Lower leg skin (tissue), 4 donors: ENCODE results near the gene SNAI3. TPM values are rescaled to one million over a fixed set of nuclear protein-coding genes. Genes with fewer than 3 reads are reported as not detected.

Source experiments
- DNase-seq, 2 donors: peaks; one replicate each; pipeline ENCODE4 v3.0.0-alpha.2; 2019; ENCODE audit warnings: low spot score in 2 of 2
- H3K4me3 ChIP-seq: fragments of 200-600 bp; sonication (generic); 2 replicates; pipeline ENCODE4 v1.5.1; 2017; ENCODE audit warnings: mild to moderate bottlenecking, low read depth; ENCODE audit not compliant: poor library complexity, severe bottlenecking
- CTCF ChIP-seq, 3 donors: fragments of 450-650 bp; IDR thresholded peaks; one replicate each; pipeline ENCODE4 v1.5.1; 2016; ENCODE audit warnings: antibody characterized with exemption in 3 of 3, mild to moderate bottlenecking in 3 of 3, moderate library complexity in 2 of 3
- POLR2A ChIP-seq, 2 donors: fragments of 450-650 bp; IDR thresholded peaks; one replicate each; pipeline ENCODE4 v1.6.1; 2016 to 2017; ENCODE audit warnings: antibody characterized with exemption in 2 of 2, mild to moderate bottlenecking in 1 of 2, moderate library complexity in 1 of 2
- WGBS, 2 donors: methylation state at CpG; one replicate each; pipeline ENCODE4 v1.1.5; 2018; 5-methylcytosine and 5-hydroxymethylcytosine counted together
- intact Hi-C: fragments of 100-400 bp; cut with DNase I; formaldehyde crosslinking; loops from one replicate; pipeline ENCODE4 v1.15.0; 2023; ENCODE audit warnings: low total_unique reads
- total RNA-seq, 4 donors: library from RNA; depleted of rRNA; stranded (reverse); fragments of >200 nt; gene quantifications; one replicate each; pipeline ENCODE4 v1.1.0, GENCODE V29; 2016

Gene SNAI3
- total RNA-seq, 4 donors from 2014 or later: 0.17 to 0.81 (median 0.29) TPM

DNA sequence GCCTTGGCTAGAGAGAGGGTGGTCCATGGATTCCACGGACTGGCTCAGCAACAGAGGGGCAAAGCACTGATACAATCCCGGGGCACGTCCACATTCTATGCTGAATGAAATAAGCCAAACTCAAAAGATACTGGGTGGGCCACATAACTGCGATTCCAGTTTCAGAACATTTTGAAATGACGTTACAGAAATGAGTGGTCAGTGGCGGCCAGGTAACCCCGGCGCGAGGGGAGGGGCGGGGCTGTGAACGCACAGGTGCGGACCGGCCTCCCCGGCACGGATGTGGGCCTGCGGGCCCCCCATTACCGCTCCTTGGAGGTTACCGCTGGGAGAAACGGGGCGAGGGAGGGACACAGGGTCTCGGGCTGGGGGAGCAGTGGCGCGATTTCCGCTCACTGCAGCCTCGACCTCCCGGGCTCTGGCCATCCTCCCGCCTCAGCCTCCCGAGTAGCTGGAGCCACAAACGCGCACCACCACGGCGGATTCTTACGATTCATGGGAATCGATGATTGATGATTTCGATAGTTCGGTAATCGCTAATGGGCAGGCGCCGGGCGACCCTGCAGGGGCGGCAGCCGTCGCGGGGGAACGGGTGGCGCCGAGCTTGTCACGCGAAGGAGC lies 24.0 kb downstream of the SNAI3 start:
- 2 to 3% methylated on average over 41 to 46 of the region's 49 CpGs for WGBS, 2 donors
- DNase-seq: peak in 1 of 2 donors; percentile 86
- intact Hi-C loops: no loop called here
- no peak for TF ChIP-seq CTCF (IDR thresholded peaks at IDR 0.05)
- no peak for TF ChIP-seq POLR2A (IDR thresholded peaks at IDR 0.05)
- H3K4me3 ChIP-seq: peak overlapping the region; percentile 63

DNA sequence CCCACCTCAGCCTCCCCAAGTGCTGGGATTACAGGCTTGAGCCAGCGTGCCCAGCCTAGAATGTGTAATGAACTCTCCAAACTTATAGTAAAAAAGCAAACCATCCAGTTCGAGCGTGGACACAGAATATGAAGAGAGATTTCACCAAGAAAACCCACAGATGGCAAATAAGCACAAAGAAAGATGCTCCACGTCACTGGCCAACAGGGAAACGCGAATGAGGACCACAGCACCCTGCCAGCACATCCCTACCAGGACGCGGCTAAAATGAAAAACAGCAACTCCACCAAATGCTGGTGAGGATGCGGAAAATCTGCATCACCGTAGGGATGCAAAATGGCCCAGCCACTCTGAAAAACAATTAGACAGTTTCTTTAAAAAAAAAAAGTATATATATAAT lies 24.8 kb downstream of the SNAI3 start:
- TF ChIP-seq POLR2A (IDR thresholded peaks at IDR 0.05) (no peak), CTCF (IDR thresholded peaks at IDR 0.05) (no peak)
- no peak for DNase-seq
- 70 to 75% methylated on average over 10 of the region's 10 CpGs for WGBS, 2 donors
- no peak overlapping the region for H3K4me3 ChIP-seq
- intact Hi-C loops: no loop called here

DNA sequence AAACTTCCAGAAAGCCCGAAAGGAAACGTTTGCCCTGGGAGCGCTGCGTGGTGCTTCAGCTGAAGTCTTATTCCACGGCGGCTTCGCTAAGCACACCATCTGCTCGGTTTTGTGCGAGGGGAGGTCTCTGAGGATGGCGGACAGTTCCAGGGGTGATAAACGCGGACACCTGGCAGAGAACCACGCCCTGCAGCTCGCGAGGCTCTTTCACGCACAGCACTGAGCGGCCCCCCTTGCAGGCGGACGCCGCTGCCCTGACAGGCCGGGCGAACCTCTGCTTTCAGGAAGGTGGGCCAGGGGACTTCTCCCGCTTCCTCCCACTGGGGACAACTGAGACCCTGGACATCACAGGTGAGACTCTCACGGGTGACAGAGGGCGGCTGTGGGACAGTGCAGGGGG lies 27.1 kb downstream of the SNAI3 start:
- no peak for DNase-seq
- no peak overlapping the region for H3K4me3 ChIP-seq
- WGBS, 2 donors: 91 to 96% methylated on average over 16 to 24 of the region's 25 CpGs
- intact Hi-C loops: no loop called here
- no peak for TF ChIP-seq CTCF (IDR thresholded peaks at IDR 0.05)
- no peak for TF ChIP-seq POLR2A (IDR thresholded peaks at IDR 0.05)

GRCh38 chr16:88658714-88659113 lies 27.6 kb downstream of the SNAI3 start:
- WGBS, 2 donors: 92 to 94% methylated on average over 14 to 15 of the region's 15 CpGs
- no peak for DNase-seq
- no peak overlapping the region for H3K4me3 ChIP-seq
- TF ChIP-seq POLR2A (IDR thresholded peaks at IDR 0.05): no peak
- TF ChIP-seq CTCF (IDR thresholded peaks at IDR 0.05): no peak
- intact Hi-C loops: no loop called here

DNA sequence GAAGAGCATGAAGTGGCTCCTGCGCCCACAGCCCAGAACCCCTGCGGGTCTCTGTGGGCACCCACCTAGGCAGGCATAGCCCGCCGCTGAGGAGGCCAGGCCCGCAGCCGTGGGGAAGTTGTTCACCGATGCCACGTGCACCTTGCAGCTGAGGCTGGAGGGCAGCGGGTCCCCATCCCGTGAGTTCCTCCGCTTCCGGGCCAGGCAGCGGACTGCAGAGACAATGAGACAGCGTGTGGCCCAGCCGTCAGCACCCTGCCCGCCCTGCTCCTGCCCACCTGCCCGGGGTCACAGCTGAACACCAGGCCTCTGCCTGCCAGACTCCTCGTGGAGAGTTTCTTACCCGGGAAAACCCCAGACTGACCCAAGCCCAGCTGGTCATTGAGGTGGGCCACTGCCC lies 28.9 kb downstream of the SNAI3 start:
- TF ChIP-seq POLR2A (IDR thresholded peaks at IDR 0.05): no peak
- TF ChIP-seq CTCF (IDR thresholded peaks at IDR 0.05): no peak
- intact Hi-C loops: no loop called here

More for the DNA sequence above, 28.9 kb downstream of the SNAI3 start:
- 92 to 96% methylated on average over 12 to 18 of the region's 19 CpGs for WGBS, 2 donors
- H3K4me3 ChIP-seq: no peak overlapping the region
- no peak for DNase-seq
